UCSD-AML1 (cell line): ENCODE results near the gene HMGCL.
"Not testable (repeated sequence)": the region's sequence is repeated elsewhere in the genome, so short reads cannot be mapped to it uniquely, and the experiment has no call there.

Experiments
- DNase-seq: peaks from one replicate; lab custom pipeline; 2025; ENCODE audit not compliant: unreplicated experiment; lab: John Stamatoyannopoulos, UW

HMGCL gene

DNA sequence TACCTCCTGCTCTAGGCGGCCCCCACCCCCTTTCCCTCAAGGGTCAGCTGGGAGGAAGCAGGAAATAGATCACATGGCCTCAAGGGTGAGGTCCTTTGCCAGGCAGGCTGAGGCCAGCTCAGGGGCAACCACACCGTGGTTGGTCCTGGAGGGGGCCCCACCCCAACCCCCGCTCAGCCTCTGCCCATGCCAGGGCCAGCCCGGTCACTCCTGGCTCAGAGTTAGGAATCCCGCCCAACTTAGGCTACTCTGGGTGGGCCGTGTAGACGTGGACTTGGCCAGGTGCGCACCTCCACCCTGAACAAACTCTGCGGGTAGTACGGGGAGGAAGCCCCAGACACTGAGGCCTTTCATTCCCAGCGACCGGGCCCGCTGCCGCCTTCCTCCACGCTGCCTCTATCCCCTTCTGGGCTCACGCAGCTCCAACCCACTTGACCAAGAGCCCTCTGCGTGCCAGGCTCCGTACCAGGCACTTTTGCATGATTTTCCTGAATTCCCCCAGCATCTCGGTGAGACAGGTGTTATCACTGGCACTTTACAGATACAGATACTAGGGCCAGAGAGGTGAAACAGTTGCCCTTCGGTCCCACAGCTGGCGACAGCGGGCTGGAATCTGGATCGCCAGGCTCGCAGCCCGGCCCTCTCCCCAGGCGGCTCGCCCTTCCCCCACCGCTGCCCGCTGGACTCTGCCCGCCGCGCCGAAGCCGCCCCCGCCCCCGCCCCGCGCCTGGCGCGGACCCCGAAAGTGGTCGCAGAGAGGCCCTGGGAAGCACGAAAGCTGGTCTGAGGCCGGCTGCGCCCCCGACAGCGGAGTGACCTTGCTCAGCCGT is 25.4 kb downstream of the HMGCL start:
- DNase-seq, result peak; percentile 57

GRCh38 chr1:23799255-23799569 is 26.0 kb downstream of the HMGCL start:
- DNase-seq, result no peak

DNA sequence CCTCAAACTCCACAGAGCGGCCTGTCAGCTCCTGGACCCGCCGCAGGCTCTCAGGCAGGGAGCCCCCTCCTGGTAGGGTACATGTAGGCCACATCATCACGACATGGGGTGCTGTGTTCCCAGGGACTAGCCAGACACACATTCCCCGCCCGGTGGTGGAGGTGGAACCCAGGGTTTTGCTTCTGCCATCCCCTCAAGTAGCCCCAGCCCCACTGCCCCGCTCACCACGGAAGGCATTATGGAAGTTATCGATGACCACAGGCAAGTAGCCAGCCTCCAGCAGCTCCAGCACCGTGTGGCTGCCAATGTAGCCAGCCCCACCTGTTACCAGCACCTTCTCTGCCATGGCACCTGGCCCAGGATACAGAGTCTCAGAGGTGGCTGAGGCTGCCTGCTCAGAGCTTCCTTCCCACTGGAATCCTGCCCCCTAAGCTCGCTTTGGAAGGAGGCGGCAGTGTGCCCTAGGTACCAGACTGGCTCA is 26.5 kb downstream of the HMGCL start:
- DNase-seq, result peak; percentile 23

DNA sequence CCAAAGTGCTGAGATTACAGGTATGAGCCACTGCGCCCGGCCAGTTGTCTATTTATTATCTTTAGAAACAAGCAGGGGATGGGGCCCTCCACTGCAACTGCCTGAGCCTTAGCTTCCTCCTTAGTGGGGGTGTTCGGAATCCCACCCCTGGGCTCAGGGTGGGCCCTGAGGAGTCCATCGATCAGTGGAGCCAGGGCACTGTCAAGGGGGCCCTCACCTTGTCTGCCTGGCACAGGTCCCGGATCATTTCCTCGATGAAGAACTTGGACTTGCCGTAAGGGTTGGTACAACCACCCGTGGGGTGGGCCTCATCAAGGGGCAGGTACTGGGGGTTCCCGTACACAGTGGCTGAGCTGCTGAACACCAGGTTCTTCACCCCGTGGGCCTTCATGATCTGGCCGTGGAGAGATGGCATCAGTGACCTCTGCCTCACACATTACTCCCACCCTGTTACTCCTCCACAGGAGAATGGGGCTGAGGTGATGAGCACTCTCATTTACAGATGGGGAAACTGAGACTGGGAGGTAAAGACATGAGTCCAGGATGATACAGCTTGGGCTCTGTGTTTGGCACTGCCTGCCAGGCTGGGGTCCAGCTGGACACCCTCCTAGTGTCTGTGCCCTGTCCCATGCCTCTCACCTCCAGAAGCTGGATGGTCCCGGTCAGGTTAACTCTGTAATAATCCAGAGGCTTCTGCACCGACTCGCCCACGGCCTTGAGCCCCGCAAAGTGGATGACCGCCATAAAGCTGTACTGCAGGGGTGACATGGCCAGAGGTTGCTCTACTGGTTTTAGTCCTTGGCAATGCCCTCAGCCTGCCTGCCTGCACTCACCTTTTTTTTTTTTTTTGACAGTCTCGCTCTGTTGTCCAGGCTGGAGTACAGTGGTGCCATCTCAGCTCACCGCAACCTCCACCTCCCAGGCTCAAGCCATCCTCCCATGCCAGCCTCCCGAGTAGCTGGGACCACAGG is 27.5 kb downstream of the HMGCL start:
- no peak for DNase-seq

DNA sequence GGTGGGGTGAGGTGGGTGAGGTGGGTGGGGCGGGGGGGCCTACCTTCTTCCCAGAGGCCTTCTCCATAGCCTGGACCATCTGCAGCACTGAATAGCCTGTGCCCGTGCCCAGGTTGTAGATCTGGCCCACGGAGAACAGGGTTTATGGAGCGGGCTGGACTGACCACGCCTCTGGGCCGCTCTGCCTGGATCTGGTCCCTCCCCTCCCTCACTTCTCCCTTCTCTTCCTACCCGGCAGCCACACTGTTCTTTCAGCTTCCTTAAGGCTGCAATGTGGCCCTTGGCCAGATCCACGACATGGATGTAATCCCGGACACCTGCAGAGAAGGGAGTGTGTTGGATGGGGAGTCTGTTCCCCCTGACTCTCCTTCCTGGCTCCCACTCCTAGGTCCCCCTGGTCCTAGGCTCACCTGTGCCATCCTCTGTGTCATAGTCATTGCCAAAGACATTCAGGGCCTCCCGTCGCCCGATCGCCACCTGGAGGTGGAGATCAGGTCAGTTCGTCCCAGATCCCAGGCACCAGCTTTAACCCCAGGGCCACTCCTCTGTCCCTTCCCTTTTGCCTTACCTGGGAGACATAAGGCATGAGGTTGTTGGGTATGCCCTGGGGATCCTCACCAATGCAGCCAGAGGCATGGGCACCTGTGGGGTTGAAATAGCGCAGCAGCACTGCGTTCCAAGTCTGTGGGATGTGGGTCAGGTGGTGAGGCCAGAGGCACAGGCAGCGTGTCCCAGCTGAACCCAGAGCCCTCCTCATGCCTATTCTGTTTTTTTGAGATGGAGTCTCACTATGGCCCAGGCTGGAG is 28.6 kb downstream of the HMGCL start:
- no peak for DNase-seq

GRCh38 chr1:23795676-23796465 is 29.4 kb downstream of the HMGCL start:
- DNase-seq, result no peak

DNA sequence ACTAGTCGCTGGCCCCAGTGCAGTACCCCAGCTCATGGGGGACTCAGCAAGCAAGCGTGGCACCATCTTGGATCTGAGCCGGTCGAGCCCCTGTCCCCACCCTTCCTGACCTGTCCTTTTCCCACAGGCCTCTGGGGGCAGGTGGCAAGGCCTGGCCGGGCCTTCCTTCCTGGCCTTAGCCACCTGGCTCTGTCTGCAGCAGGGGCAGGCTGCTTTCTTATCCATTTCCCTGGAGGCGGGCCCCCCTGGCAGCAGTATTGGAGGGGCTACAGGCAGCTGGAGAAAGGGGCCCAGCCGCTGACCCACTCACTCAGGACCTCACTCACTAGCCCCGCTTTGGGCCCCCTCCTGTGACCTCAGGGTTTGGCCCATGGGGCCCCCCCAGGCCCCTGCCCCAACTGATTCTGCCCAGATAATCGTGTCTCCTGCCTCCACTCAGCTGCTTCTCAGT is 30.5 kb downstream of the HMGCL start:
- not testable (repeated sequence) for DNase-seq

DNA sequence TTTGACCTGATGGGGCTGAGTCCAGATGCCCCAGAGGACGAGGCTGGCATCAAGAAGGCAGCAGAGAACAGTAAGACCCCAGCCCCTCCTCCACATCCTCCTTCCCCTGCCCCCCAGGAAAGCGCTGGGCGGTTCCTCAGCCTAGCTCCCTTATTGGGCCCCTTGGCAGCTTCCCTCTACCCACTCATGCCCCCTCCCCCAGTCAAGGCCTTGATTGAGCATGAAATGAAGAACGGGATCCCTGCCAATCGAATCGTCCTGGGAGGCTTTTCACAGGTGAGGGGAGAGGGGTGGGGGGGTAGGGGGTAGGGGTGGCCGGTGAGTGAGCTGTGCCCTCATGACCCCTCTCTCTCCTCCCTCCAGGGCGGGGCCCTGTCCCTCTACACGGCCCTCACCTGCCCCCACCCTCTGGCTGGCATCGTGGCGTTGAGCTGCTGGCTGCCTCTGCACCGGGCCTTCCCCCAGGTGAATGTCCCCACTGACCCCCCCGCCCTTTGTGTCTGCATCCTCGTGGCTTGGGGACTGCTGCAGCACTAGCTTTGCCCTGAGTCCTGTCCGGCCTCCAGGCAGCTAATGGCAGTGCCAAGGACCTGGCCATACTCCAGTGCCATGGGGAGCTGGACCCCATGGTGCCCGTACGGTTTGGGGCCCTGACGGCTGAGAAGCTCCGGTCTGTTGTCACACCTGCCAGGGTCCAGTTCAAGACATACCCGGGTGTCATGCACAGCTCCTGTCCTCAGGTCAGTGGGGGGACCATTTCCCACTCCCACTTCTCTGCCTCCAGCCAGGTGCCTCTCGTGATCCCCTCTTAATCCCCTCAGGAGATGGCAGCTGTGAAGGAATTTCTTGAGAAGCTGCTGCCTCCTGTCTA is 31.1 kb downstream of the HMGCL start:
- DNase-seq, result no peak

DNA sequence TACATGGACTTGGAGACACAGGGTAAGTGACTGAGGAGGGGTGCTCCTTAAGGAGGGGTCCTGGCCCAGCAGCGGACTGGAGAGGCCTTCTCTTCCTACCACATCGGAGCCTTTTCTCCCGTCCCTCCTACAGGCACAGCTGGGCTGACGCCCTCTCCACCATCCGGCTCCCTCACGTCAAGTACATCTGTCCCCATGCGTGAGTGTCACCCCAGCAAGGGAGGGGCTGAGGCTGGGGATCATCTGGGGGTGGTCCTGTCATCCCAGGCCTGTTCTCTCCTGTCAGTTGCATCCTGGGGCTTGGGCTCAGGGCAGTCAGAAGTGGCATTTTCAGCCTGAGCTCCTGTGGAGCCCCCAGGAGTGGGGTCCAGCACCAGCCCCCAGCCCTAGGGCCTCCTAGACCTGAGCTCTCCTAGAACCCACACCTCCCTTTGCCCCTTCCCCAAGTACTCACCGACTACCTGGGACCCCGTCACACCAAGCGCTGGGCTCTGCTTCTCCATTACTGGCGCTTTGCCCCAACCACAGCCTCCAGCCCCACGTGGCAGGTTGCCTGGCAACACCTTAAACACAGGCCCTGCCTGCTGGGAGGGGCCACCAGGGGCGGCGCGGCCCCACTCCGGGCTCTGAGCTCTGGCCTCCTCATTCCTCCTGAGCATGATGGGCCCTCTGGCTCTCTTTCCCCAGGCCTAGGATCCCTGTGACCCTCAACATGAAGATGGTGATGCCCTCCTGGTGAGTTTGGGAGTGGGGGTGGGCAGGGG is 32.0 kb downstream of the HMGCL start:
- DNase-seq, result no peak

DNA sequence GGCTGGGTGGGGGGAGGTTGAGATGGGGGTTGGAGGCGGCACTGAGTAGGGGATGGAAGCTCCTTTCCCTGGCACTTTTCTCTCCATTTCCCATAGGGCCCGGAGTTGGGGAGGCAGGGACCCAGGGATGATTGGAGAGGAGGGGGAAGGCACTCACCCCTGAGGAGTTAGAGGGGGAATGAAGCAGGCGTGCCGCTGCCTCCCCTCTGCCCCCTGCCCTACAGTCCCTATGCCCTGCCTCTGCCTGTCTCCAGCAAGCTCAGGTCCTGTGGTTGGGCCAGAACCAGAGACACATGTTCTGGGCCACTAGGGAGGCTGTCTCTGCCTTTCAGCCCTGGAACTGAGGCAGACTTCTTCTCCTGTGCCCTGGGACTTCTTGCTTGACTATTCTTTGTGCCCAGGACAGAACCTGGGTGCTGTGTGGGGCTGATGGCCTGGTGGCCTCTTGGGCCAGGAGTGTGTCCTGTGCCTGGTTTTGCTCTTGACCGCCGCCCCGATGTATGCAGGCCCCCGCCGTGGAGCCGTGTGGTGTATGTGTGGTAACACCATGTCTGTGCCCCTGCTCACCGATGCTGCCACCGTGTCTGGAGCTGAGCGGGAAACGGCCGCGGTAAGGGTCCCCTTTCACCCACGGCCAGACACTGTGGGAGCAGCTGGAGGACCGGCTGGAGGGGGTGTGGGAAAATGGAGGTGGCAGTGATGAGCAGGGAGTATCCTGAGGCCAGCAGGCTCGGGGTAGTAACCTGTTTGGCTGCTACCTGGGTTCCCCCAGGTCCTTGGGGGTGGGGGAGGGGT is 32.9 kb downstream of the HMGCL start:
- no peak for DNase-seq

DNA sequence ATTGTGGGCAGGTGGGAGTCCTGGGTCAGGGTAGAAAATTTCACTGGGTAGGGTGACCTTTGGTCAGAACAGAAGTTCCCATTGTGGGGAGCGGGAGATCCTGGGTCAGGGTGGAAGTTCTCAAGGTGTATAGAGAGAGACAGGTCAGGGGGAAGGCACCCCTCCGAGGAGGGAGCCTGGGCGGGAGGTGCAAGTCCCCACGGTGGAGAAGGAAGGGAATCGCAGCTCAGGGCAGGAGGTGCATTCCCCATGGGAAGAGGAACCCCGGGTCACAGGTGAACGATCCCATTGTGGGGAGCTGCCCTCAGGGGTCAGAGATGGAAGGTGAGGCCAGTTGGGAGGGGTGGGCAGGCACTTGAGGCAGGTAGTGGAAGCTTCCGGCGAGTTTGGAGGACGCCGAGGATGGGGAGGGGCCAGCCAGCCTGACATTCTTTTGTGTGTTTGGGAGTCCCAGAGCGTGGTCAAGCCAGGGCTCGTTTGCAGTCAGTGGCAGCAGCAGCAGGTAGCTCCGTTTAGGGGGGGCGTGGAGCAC is 33.6 kb downstream of the HMGCL start:
- peak; percentile 27 for DNase-seq

DNA sequence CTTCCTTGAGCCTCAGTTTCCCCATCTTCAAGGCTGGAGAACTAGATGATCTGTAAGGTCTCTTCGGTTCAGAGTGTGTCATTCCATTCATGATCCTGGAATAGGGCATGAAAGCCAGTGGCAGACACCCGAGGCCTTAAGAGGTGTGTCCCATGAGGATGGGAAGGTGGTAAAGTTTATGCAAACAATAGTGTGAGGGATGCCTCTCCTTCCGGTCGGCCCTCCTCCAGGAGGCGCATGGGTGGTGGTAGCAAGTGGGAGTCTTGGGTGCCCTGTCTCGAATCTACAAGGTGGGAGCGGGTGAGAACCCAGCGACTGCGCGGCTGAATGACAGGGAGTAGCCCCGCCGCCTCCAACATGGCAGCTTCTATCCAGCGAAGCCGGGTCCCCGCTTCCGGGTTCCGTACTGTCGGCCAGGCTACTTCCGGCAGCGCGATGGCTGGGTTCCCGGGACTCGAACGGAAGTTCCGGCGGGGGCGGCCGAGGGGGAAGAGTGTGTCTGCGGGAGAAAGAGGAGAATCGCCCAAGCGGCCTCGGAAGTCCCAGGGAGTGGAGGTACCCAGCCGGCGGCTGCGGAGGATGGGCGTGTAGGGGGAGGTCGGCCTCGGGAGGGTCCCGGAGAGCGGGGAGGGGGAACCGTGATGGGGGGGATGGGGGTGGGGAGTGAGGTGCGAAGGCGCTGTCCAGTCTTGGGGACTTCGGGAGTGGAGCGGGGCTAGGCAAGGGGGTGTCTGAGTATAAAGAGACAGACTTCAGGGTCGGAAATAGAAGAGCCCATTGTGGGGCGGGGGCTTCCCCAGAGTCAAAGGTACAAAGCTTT is 34.3 kb downstream of the HMGCL start, which contains the start of gene LYPLA2:
LYPLA2 (plus strand) TSS at position 450 of the 820 bp plus-strand sequence. CDS start 1,538 bp downstream, outside the sequence.
- peak; percentile 90 for DNase-seq

DNA sequence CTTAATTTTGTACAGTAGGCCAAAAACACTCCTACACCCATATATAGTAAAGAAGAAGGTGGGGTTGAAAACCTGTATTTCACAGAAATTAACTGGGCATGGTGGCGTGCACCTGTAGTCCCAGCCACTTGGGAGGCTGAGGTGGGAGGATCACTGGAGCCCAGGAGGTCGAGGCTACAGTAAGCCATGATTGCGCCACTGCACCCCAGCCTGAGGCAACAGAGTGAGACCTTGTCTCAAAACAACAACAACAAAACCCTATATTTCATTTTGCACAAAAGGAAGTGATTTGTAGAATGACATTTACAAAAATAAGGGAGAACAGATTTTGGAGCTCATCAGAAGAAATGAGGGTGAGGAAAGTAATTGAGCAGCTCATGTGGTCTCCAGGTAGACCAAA is 36.5 kb downstream of the HMGCL start:
- no peak for DNase-seq

DNA sequence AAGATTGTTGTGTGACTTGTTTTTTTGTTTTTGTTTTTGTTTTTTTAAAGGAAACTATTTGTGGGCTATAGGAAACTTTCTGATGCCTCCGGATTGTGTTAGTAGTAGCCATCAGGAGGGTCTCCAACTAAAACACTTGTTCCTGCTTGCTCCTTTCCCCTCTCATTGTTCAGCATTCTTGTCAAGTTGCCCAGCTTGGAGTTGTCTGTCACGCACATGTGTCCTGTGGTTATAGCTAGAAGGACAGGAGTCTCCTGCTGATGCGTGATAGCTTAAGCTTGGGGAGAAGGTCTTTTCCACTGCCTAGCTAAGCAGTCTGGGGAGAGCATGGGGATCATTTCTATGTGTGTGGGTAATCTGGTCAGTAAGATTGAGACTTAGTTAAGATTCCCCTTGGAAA is 37.5 kb downstream of the HMGCL start:
- DNase-seq, result no peak

- DNase-seq, result no peak
These were observed 40.4 kb downstream of the HMGCL start for GRCh38 chr1:23784846-23785245.

DNA sequence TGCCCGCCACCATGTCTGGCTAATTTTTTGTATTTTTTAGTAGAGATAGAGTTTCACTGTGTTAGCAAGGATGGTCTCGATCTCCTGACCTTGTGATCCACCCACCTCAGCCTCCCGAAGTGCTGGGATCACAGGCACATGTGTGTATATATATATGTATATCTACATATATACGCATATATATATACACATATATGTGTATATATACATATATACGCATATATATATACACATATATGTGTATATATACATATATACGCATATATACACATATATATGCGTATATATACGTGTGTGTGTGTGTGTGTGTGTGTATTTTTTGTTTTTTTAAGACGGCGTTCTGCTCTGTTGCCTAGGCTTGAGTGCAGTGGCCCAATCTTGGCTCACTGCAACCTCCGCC is 42.1 kb downstream of the HMGCL start:
- not testable (repeated sequence) for DNase-seq
